HepG2 (cell line): ENCODE results near the gene SH3D19. TPM values are rescaled to one million over a fixed set of nuclear protein-coding genes. Genes with fewer than 3 reads are reported as not detected.

Source experiments
- AHDC1 ChIP-seq: sonication (generic); formaldehyde crosslinking; IDR thresholded peaks from 2 replicates; pipeline ENCODE4 v1.5.1; 2020; ENCODE audit warnings: mild to moderate bottlenecking, missing genetic modification reagents, borderline replicate concordance
- DMTF1 ChIP-seq: sonication (generic); formaldehyde crosslinking; IDR thresholded peaks from 2 replicates; pipeline ENCODE4 v1.4.0; 2020; ENCODE audit warnings: mild to moderate bottlenecking, missing genetic modification reagents
- ELF3 ChIP-seq: IDR thresholded peaks from 2 replicates; pipeline ENCODE4 v1.6.1; 2016; ENCODE audit warnings: missing genetic modification reagents, missing compliant biosample characterization
- GATAD2A ChIP-seq: IDR thresholded peaks from 2 replicates; pipeline ENCODE4 v1.6.1; 2016
- PAXIP1 ChIP-seq: sonication (generic); formaldehyde crosslinking; conservative IDR thresholded peaks from 2 replicates; pipeline ENCODE4 v1.4.0; 2020; ENCODE audit warnings: mild to moderate bottlenecking, missing genetic modification reagents, moderate library complexity
- RBAK ChIP-seq: sonication (generic); formaldehyde crosslinking; IDR thresholded peaks from 2 replicates; pipeline ENCODE4 v1.5.1; 2020; ENCODE audit warnings: mild to moderate bottlenecking, missing genetic modification reagents
- ZNF501 ChIP-seq: sonication (generic); formaldehyde crosslinking; IDR thresholded peaks from 2 replicates; pipeline ENCODE4 v1.5.1; 2020; ENCODE audit warnings: mild to moderate bottlenecking, moderate library complexity, missing genetic modification reagents
- ZNF740 ChIP-seq: sonication (generic); formaldehyde crosslinking; IDR thresholded peaks from 2 replicates; pipeline ENCODE4 v1.4.0; 2020; ENCODE audit warnings: missing genetic modification reagents
- ZSCAN29 ChIP-seq: sonication (generic); formaldehyde crosslinking; conservative IDR thresholded peaks from 2 replicates; pipeline ENCODE4 v1.4.0; 2020; ENCODE audit warnings: mild to moderate bottlenecking, missing genetic modification reagents
- polyA plus RNA-seq, 8 experiments: library from polyadenylated mRNA; depleted of rRNA in 3 of 8; stranded (reverse) in 7 of 8; unstranded in 1 of 8; fragments of >200 nt; fragmentation: Illumina TruSeq in 4 of 8; extraction: Trizol in 4 of 8; gene quantifications; 2 replicates each; pipeline versions ENCODE4 v1.2.1 to v1.2.3, GENCODE V29; 2011 to 2016; ENCODE audit warnings: low read depth in 4 of 8, missing spikeins in 1 of 8, mixed read lengths in 1 of 8; ENCODE audit not compliant: insufficient read depth in 1 of 8
- total RNA-seq, 5 experiments: library from RNA; depleted of rRNA; stranded (reverse); fragments of >200 nt; fragmentation: Illumina TruSeq; extraction: Trizol; gene quantifications; 2 replicates each; pipeline ENCODE4 v1.2.3, GENCODE V29; 2016; ENCODE audit warnings: low read depth in 1 of 5

The SH3D19 gene
- total and polyA plus RNA-seq, 2 of the 13 experiments (the other 11 are each of a cell fraction or from before 2014, with no cell fraction given), result 31.2 to 38.0 TPM

GRCh38 chr4:151340751-151341385 lies 15.5 kb upstream of the SH3D19 start (continued):
- TF ChIP-seq DMTF1 (CRISPR knock-in tag), result no peak
- TF ChIP-seq GATAD2A (CRISPR knock-in tag), result peak; percentile 28; the same call in 1 of the 2 replicates
- no peak for TF ChIP-seq ZNF501 (CRISPR knock-in tag)
- TF ChIP-seq ZNF740 (CRISPR knock-in tag), result no peak
- TF ChIP-seq ELF3 (CRISPR knock-in tag), result peak; percentile 68; the same call in 1 of the 2 replicates
- TF ChIP-seq AHDC1 (CRISPR knock-in tag), result peak; percentile 49; the same call in 1 of the 2 replicates
- no peak for TF ChIP-seq ZSCAN29 (CRISPR knock-in tag)
- TF ChIP-seq RBAK (CRISPR knock-in tag), result no peak
- TF ChIP-seq PAXIP1 (CRISPR knock-in tag), result peak; percentile 46
- TF ChIP-seq, all 625 proteins: peak for 13
